ENCODE results near the gene CCDC191.
A peak's percentile ranks its signal among the peaks of the same experiment; 100 is the strongest.

Gene CCDC191

DNA sequence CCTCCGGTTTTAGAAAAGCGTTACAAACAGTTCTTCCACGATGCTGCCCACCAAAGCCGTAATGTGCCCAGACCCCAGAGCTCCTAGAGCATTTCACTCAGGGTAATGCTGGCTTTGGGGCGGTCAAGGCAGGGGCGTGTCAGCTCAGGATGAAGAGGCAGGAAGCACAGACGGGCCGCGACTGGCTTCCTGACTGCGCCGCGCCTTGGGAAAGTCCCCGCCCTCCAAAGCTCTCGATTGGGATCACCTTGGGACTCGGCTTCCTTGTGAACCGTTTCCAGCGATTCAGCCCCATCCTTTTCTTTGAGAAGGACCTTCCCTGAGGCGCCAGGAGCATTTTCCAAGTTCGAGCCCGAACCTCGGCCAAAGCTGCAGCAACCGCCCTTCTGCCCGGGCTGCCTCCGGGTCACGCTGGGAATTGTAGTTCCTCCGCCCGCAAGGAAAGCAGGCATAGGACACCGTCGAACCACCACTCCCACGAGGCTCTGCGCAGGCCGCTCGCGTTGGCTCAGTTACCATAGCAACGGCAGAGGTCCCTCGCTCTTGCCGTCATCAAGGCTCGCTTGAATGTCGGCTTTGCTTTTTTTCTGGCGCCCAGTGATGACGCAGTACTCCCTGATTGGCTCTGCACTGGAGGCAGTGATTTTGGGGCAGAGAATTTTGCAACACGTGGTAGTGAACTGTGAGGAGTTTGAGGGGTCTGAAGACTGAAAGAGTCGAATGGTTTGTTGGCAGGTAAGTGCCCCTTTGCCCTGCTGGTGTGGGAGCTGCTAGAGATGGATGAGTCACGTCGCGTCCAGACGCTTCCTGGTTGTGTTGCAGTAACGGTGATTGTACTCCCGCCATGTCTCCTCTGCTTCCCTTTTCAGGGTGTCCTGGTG lies at the start of gene CCDC191, which contains the start of gene QTRT2:
TSS of gene CCDC191 (minus strand) at position 397 of the 881 bp plus-strand sequence. CDS start at position 337, 60 bp downstream.
TSS of gene QTRT2 (plus strand) at position 608 of the 881 bp plus-strand sequence. CDS start 8,521 bp downstream, outside the sequence.
- Histone ChIP-seq H3K9ac (ENCODE audit: low read length) (peak within 1 kb of the TSS; percentile 82), H3F3A (ENCODE audit: insufficient read depth, low read length) (no peaks in the 10 kb centered on the region), H3K9me2 (ENCODE audit: low read depth, low read length) (no peaks in the 10 kb centered on the region), H3K79me2 (ENCODE audit: insufficient read depth, low read length) (peaks cover 46% of the 10 kb centered on the region), H3K27ac (ENCODE audit: low read depth, low read length, poor library complexity, severe bottlenecking) (peak within 1 kb of the TSS; percentile 30), H4K20me1 (ENCODE audit: insufficient read depth, low read length) (no peaks in the 10 kb centered on the region), H3K27me3 (ENCODE audit: insufficient read depth, low read length) (no peaks in the 10 kb centered on the region), H3K4me3 (ENCODE audit: low read depth, low read length, poor library complexity, severe bottlenecking) (peak within 1 kb of the TSS; percentile 87), H2AFZ (ENCODE audit: low read length) (peak within 1 kb of the TSS; percentile 35), H3K36me3 (ENCODE audit: insufficient read depth, low read length) (peaks cover 32% of the 10 kb centered on the region), H3K9me3 (ENCODE audit: low read length) (no peaks in the 10 kb centered on the region), H3K4me2 (ENCODE audit: low read length) (peak within 1 kb of the TSS; percentile 78), H3K4me1 (ENCODE audit: insufficient read depth, low read length, severe bottlenecking) (peaks cover 33% of the 10 kb centered on the region)
- TF ChIP-seq EZH2 (IDR thresholded peaks at IDR 0.05; ENCODE audit: borderline replicate concordance, low read length) (no peak), CTCF (IDR thresholded peaks at IDR 0.05; ENCODE audit: low read length) (no peak)

DNA sequence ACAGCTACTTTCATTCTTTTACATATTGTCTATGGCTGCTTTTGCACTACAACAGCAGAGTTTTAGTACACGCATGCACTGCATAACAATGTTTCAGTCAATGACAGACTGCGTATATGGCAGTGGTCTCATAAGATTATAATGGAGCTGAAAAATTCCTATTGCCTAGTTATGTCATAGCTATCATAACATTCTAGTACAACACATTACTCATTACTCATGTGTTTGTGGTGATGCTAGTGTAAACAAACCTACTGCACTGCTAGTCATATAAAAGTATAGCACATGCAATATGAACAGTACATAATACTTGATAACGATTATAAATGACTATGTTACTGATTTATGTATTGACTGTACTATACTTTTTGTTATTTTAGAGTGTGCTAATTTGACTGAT lies 48.1 kb upstream of the CCDC191 start:
- Histone ChIP-seq H3K27me3 (ENCODE audit: insufficient read depth, low read length) (no peaks in the 10 kb centered on the region), H3K9me3 (ENCODE audit: low read length) (no peaks in the 10 kb centered on the region), H3K4me1 (ENCODE audit: insufficient read depth, low read length, severe bottlenecking) (no peaks in the 10 kb centered on the region), H3K9ac (ENCODE audit: low read length) (no peak overlapping the region), H3K4me2 (ENCODE audit: low read length) (no peak overlapping the region), H4K20me1 (ENCODE audit: insufficient read depth, low read length) (no peaks in the 10 kb centered on the region), H3K9me2 (ENCODE audit: low read depth, low read length) (no peaks in the 10 kb centered on the region), H2AFZ (ENCODE audit: low read length) (no peak overlapping the region), H3K27ac (ENCODE audit: low read depth, low read length, poor library complexity, severe bottlenecking) (no peak overlapping the region), H3K79me2 (ENCODE audit: insufficient read depth, low read length) (no peaks in the 10 kb centered on the region), H3K4me3 (ENCODE audit: low read depth, low read length, poor library complexity, severe bottlenecking) (no peak overlapping the region), H3K36me3 (ENCODE audit: insufficient read depth, low read length) (no peaks in the 10 kb centered on the region), H3F3A (ENCODE audit: insufficient read depth, low read length) (no peaks in the 10 kb centered on the region)
- TF ChIP-seq CTCF (IDR thresholded peaks at IDR 0.05; ENCODE audit: low read length) (no peak), EZH2 (IDR thresholded peaks at IDR 0.05; ENCODE audit: borderline replicate concordance, low read length) (no peak)

DNA sequence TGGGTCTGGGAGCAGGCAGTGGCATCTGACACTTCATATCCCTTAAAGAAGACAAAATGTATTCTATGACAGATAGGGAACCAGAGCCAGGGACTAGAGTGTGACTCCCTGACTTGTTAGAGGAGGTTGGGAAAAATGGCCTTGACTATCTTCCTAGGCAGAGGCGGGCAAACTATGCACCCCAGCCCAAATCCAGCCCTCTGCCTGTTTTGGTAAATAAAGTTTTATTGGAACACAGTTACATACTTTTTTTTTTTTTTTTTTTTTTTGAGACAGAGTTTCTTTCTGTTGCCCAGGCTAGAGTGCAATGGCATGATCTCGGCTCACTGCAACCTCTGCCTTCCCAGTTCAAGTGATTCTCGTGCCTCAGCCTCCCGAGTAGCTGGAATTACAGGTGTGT lies 47.5 kb upstream of the CCDC191 start:
- Histone ChIP-seq H3K4me1 (ENCODE audit: insufficient read depth, low read length, severe bottlenecking) (no peaks in the 10 kb centered on the region), H3K27ac (ENCODE audit: low read depth, low read length, poor library complexity, severe bottlenecking) (no peak overlapping the region), H3K9me3 (ENCODE audit: low read length) (no peaks in the 10 kb centered on the region), H3K9ac (ENCODE audit: low read length) (no peak overlapping the region), H4K20me1 (ENCODE audit: insufficient read depth, low read length) (no peaks in the 10 kb centered on the region), H3K9me2 (ENCODE audit: low read depth, low read length) (no peaks in the 10 kb centered on the region), H2AFZ (ENCODE audit: low read length) (no peak overlapping the region), H3K79me2 (ENCODE audit: insufficient read depth, low read length) (no peaks in the 10 kb centered on the region), H3K4me2 (ENCODE audit: low read length) (no peak overlapping the region), H3F3A (ENCODE audit: insufficient read depth, low read length) (no peaks in the 10 kb centered on the region), H3K27me3 (ENCODE audit: insufficient read depth, low read length) (no peaks in the 10 kb centered on the region), H3K36me3 (ENCODE audit: insufficient read depth, low read length) (no peaks in the 10 kb centered on the region), H3K4me3 (ENCODE audit: low read depth, low read length, poor library complexity, severe bottlenecking) (no peak overlapping the region)
- TF ChIP-seq CTCF (IDR thresholded peaks at IDR 0.05; ENCODE audit: low read length) (no peak), EZH2 (IDR thresholded peaks at IDR 0.05; ENCODE audit: borderline replicate concordance, low read length) (no peak)

Measured in OCI-LY1 (cell line).